Measurements from ENCODE around the gene BSPRY.

DNA sequence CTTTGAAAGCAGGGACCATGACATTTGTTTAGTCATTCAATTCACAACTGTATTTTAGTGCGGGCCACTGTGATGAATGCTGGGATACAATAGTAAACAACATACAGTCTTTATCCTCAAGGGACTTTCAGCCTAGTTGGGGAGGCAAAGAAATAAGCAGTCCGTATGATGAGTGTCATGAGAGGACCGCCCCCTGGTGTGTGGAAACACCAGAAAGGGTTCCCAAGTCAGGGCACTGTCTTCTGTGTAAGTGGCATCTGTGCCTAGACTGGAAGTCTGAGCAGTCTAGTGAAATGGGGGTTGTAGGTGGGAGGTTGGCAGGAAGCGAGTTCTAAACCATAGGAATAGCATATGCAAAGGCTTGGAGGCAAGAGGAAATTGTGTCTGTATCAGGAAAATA, 68.0 kb downstream of the BSPRY start:
- TF ChIP-seq, protein P1, sequence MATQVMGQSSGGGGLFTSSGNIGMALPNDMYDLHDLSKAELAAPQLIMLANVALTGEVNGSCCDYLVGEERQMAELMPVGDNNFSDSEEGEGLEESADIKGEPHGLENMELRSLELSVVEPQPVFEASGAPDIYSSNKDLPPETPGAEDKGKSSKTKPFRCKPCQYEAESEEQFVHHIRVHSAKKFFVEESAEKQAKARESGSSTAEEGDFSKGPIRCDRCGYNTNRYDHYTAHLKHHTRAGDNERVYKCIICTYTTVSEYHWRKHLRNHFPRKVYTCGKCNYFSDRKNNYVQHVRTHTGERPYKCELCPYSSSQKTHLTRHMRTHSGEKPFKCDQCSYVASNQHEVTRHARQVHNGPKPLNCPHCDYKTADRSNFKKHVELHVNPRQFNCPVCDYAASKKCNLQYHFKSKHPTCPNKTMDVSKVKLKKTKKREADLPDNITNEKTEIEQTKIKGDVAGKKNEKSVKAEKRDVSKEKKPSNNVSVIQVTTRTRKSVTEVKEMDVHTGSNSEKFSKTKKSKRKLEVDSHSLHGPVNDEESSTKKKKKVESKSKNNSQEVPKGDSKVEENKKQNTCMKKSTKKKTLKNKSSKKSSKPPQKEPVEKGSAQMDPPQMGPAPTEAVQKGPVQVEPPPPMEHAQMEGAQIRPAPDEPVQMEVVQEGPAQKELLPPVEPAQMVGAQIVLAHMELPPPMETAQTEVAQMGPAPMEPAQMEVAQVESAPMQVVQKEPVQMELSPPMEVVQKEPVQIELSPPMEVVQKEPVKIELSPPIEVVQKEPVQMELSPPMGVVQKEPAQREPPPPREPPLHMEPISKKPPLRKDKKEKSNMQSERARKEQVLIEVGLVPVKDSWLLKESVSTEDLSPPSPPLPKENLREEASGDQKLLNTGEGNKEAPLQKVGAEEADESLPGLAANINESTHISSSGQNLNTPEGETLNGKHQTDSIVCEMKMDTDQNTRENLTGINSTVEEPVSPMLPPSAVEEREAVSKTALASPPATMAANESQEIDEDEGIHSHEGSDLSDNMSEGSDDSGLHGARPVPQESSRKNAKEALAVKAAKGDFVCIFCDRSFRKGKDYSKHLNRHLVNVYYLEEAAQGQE (IDR thresholded peaks at IDR 0.05; ENCODE audit: insufficient read depth in 1 of 2, low read depth in 2 of 2, low read length in 2 of 2) = no peak
- TF ChIP-seq SIN3A (IDR thresholded peaks at IDR 0.05; ENCODE audit: borderline replicate concordance, insufficient read depth, low read length) = no peak

Measured in PFSK-1 (cell line).